ENCODE data around the gene AIM2.

DNA sequence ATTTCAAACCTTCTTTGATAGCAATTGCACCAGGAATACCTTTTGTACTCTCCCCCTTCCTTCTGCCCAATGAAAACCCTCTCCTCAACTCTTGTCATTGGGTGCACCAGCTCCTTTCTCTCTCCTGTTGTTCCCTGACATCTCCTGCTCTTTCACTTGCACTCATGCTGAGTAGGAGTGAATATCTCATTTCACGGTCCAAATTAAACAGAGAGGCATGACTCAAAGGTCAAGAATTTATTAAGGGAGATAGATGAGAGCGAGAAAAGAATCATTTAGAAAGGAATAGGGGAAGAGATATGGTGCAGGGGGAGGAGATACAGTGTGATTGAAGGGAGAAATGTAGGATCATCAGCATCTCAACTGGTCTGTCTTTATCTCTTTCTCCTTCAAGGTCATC lies 22.1 kb downstream of the AIM2 start:
- TF ChIP-seq POLR2AphosphoS5 (IDR thresholded peaks at IDR 0.05), result no peak
- TF ChIP-seq, protein P1, sequence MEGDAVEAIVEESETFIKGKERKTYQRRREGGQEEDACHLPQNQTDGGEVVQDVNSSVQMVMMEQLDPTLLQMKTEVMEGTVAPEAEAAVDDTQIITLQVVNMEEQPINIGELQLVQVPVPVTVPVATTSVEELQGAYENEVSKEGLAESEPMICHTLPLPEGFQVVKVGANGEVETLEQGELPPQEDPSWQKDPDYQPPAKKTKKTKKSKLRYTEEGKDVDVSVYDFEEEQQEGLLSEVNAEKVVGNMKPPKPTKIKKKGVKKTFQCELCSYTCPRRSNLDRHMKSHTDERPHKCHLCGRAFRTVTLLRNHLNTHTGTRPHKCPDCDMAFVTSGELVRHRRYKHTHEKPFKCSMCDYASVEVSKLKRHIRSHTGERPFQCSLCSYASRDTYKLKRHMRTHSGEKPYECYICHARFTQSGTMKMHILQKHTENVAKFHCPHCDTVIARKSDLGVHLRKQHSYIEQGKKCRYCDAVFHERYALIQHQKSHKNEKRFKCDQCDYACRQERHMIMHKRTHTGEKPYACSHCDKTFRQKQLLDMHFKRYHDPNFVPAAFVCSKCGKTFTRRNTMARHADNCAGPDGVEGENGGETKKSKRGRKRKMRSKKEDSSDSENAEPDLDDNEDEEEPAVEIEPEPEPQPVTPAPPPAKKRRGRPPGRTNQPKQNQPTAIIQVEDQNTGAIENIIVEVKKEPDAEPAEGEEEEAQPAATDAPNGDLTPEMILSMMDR (IDR thresholded peaks at IDR 0.05), result no peak
- no peak for TF ChIP-seq POLR2A (IDR thresholded peaks at IDR 0.05)

Data from prostate gland (tissue), 2 donors.